ENCODE results near the gene DNAJC28. TPM values are rescaled to one million over a fixed set of nuclear protein-coding genes. Genes with fewer than 3 reads are reported as not detected.
A peak's percentile ranks its signal among the peaks of the same experiment; 100 is the strongest.

The DNAJC28 gene
- total RNA-seq, 1 donor from 2014 or later: 2.4 TPM

DNA sequence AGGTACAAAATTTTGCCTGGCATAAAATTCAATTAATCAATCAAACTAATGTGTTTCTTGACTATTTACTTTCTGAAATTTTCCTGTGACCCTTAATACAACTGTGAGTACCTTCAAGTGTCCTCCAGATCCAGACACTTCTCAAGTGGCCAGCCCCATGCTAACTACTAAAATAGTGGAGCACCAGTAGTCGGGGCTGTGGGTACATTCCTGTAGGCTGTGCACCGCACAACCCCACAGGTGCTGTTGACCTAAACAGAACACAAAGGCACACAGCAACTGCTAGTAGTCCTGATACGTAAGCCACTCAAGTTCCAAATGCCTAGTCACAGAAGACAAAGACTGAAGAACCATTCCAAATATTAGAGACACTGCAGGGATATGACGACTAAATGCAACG, 48.3 kb downstream of the DNAJC28 start:
- no peaks in the 10 kb centered on the region for H3K36me3 ChIP-seq (ENCODE audit: control insufficient read depth, insufficient read depth, low read length)
- H3K4me3 ChIP-seq (ENCODE audit: low read depth, low read length): no peak overlapping the region
- no peak for TF ChIP-seq CTCF (IDR thresholded peaks at IDR 0.05; ENCODE audit: insufficient read depth, low read length, poor library complexity, severe bottlenecking)
- H3K27me3 ChIP-seq (ENCODE audit: control insufficient read depth, insufficient read depth, low read length): no peaks in the 10 kb centered on the region
- DNase-seq (ENCODE audit: low read depth): no peak

GRCh38 chr21:33441489-33442477, 49.7 kb downstream of the DNAJC28 start:
- TF ChIP-seq CTCF (IDR thresholded peaks at IDR 0.05; ENCODE audit: insufficient read depth, low read length, poor library complexity, severe bottlenecking): no peak
- Histone ChIP-seq H3K27me3 (ENCODE audit: control insufficient read depth, insufficient read depth, low read length) (no peaks in the 10 kb centered on the region), H3K36me3 (ENCODE audit: control insufficient read depth, insufficient read depth, low read length) (no peaks in the 10 kb centered on the region), H3K4me3 (ENCODE audit: low read depth, low read length) (no peak overlapping the region)
- DNase-seq (ENCODE audit: low read depth): peak; percentile 93

Other genes with a start within 250 kb of the DNAJC28 start
- gene IL10RB, start 225.3 kb downstream of the DNAJC28 start, total RNA-seq: 13.6 and 13.9 TPM in 2 replicates
- gene IFNAR1, start 166.7 kb downstream of the DNAJC28 start, total RNA-seq: 18.7 and 20.9 TPM in 2 replicates
- gene IFNGR2, start 88.3 kb downstream of the DNAJC28 start, total RNA-seq: 64.1 and 66.5 TPM in 2 replicates
- gene TMEM50B, start 11.7 kb downstream of the DNAJC28 start, total RNA-seq: 29.4 and 32.0 TPM in 2 replicates
- gene GART, start 50.4 kb upstream of the DNAJC28 start, total RNA-seq: 114 and 161 TPM in 2 replicates
- gene SON, start 51.3 kb upstream of the DNAJC28 start, total RNA-seq: 139 and 291 TPM in 2 replicates
- gene DONSON, start 97.0 kb upstream of the DNAJC28 start, total RNA-seq: 6.8 and 9.1 TPM in 2 replicates
- 12.6 and 22.7 TPM in 2 replicates for gene CRYZL1, start 150.0 kb upstream of the DNAJC28 start, total RNA-seq
- gene ITSN1, start 150.8 kb upstream of the DNAJC28 start, total RNA-seq: 11.8 and 20.4 TPM in 2 replicates

Data from kidney epithelial cell (primary cell).